SH-SY5Y (cell line): ENCODE results near the gene TGM1.

Experiments
- GATA2 ChIP-seq: IDR thresholded peaks from 2 replicates; pipeline ENCODE4 v1.6.1; 2011; ENCODE audit warnings: mild to moderate bottlenecking, low read depth, low read length
- GATA3 ChIP-seq: IDR thresholded peaks from 2 replicates; pipeline ENCODE4 v1.6.1; 2011; ENCODE audit warnings: low read depth, mild to moderate bottlenecking, low read length, moderate library complexity

DNA sequence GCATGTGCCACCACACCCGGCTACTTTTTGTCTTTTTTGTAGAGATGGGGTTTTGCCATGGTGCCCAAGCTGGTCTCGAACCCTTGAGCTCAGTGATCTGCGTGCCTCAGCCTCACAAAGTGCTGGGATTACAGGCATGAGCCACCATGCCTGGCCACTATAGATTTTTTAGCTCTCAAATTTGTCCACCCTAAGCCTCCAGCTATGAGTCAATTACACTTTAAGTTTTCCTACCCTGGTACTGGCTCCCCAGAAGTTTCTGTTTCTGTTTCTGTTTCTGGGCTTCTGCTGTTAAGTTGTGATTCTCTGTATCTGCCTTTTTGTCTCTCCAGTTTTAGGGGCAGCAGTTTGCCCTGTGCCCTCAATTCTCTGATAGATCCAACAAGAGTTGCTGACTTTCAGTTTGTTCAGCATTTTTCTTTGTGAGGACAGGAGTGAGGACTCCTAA is 16.2 kb downstream of the TGM1 start:
- TF ChIP-seq GATA3 (no peak), GATA2 (no peak)
